GM19452 (cell line): ENCODE data around the gene ISCU.
"Not testable (repeated sequence)": the region's sequence is repeated elsewhere in the genome, so short reads cannot be mapped to it uniquely, and the experiment has no call there.

Source experiments
- ATAC-seq: cut with Tn5 transposase; IDR thresholded peaks from one replicate; pipeline ENCODE4 v1.9.1; 2021; ENCODE audit not compliant: unreplicated experiment

Gene ISCU

GRCh38 chr12:108568338-108569154, 6.2 kb downstream of the ISCU start:
- peak; percentile 75 for ATAC-seq

GRCh38 chr12:108570743-108571608, 8.6 kb downstream of the ISCU start:
- no peak for ATAC-seq

- no peak for ATAC-seq
Observed at GRCh38 chr12:108571609-108572165, 9.3 kb downstream of the ISCU start.

GRCh38 chr12:108572166-108572790, 9.9 kb downstream of the ISCU start:
- no peak for ATAC-seq

- ATAC-seq, result no peak
Observed at GRCh38 chr12:108573317-108573716, 10.9 kb downstream of the ISCU start.

GRCh38 chr12:108574276-108574675, 11.9 kb downstream of the ISCU start:
- not testable (repeated sequence) for ATAC-seq

- ATAC-seq, result no peak
Observed at GRCh38 chr12:108575199-108575912, 13.0 kb downstream of the ISCU start.

- ATAC-seq, result no peak
Observed at GRCh38 chr12:108576660-108577234, 14.4 kb downstream of the ISCU start.

- ATAC-seq, result no peak
Observed at GRCh38 chr12:108577458-108577857, 15.1 kb downstream of the ISCU start.

- ATAC-seq, result no peak
Observed at GRCh38 chr12:108578264-108578663, 15.9 kb downstream of the ISCU start.

GRCh38 chr12:108578813-108579212, 16.4 kb downstream of the ISCU start:
- no peak for ATAC-seq

- no peak for ATAC-seq
Observed at GRCh38 chr12:108580531-108580930, 18.1 kb downstream of the ISCU start.

- no peak for ATAC-seq
Observed at GRCh38 chr12:108581311-108582227, 19.2 kb downstream of the ISCU start.

- no peak for ATAC-seq
Observed at GRCh38 chr12:108582509-108582908, 20.1 kb downstream of the ISCU start.

- ATAC-seq, result no peak
Observed at GRCh38 chr12:108582978-108583770, 20.8 kb downstream of the ISCU start.

GRCh38 chr12:108583991-108584390, 21.6 kb downstream of the ISCU start:
- ATAC-seq, result no peak

GRCh38 chr12:108584456-108585065, 22.2 kb downstream of the ISCU start:
- no peak for ATAC-seq

GRCh38 chr12:108585864-108586263, 23.5 kb downstream of the ISCU start:
- ATAC-seq, result no peak
